ENCODE data around the gene TMOD2.

The TMOD2 gene

GRCh38 chr15:51863131-51863530 lies 111.7 kb downstream of the TMOD2 start:
- TF ChIP-seq CTCF (IDR thresholded peaks at IDR 0.05; ENCODE audit: control insufficient read depth, extremely low read depth, insufficient read depth): no peak
- DNase-seq (ENCODE audit: low read depth): no peak
- no peak overlapping the region for H3K4me3 ChIP-seq (ENCODE audit: low read depth, low read length)

GRCh38 chr15:51864408-51865056 lies 113.1 kb downstream of the TMOD2 start:
- no peak for TF ChIP-seq CTCF (IDR thresholded peaks at IDR 0.05; ENCODE audit: control insufficient read depth, extremely low read depth, insufficient read depth)
- no peak for DNase-seq (ENCODE audit: low read depth)
- H3K4me3 ChIP-seq (ENCODE audit: low read depth, low read length): no peak overlapping the region

GRCh38 chr15:51865317-51865716 lies 113.9 kb downstream of the TMOD2 start:
- no peak for TF ChIP-seq CTCF (IDR thresholded peaks at IDR 0.05; ENCODE audit: control insufficient read depth, extremely low read depth, insufficient read depth)
- no peak overlapping the region for H3K4me3 ChIP-seq (ENCODE audit: low read depth, low read length)
- no peak for DNase-seq (ENCODE audit: low read depth)

Measured in LNCaP clone FGC (cell line).